IMR-90 (cell line): ENCODE data around the gene AP2A1. TPM values are rescaled to one million over a fixed set of nuclear protein-coding genes. Genes with fewer than 3 reads are reported as not detected.
A peak's percentile ranks its signal among the peaks of the same experiment; 100 is the strongest.

ENCODE experiments used
- ATAC-seq: fragments of 200-7000 bp; cut with Tn5 transposase; 2 replicates; pipeline ENCODE4 v1.9.1; 2020; ENCODE audit warnings: low read depth, mild to moderate bottlenecking, moderate library complexity
- BruUV-seq: library from RNA; stranded (reverse); fragments of 400-500 nt; replicated peaks from 2 replicates; lab custom pipeline; 2021; lab: Mats Ljungman, UMichigan
- CTCF ChIA-PET: fragments of 300-600 bp; formaldehyde crosslinking; extraction: SDS; loops from one replicate; lab custom pipeline; 2021; ENCODE audit warnings: antibody characterized with exemption; lab: Yijun Ruan, JAX
- POLR2A ChIA-PET: fragments of 300-600 bp; sonication (Branson Sonifier 250); formaldehyde crosslinking; loops from one replicate; lab custom pipeline; 2022; ENCODE audit warnings: antibody characterized with exemption; ENCODE audit not compliant: unreplicated experiment; lab: Charles Lee
- DNase-seq: peaks from one replicate; pipeline ENCODE4 v3.0.0; 2013
- H2AFZ ChIP-seq: replicated peaks from 2 replicates; pipeline ENCODE3; 2013; ENCODE audit warnings: low read length, mild to moderate bottlenecking; ENCODE audit not compliant: poor library complexity
- H2AK5ac ChIP-seq: 2 replicates; pipeline ENCODE4 v1.6.1; 2013; ENCODE audit warnings: low read depth, low read length, inconsistent platforms
- H2AK9ac ChIP-seq: replicated peaks from 2 replicates; pipeline ENCODE3; 2013; ENCODE audit warnings: mild to moderate bottlenecking, low read depth, low read length, moderate library complexity; ENCODE audit not compliant: poor library complexity
- H2BK120ac ChIP-seq: 2 replicates; pipeline ENCODE4 v1.6.1; 2013; ENCODE audit warnings: low read depth, low read length, inconsistent platforms
- H2BK15ac ChIP-seq: 3 replicates; pipeline ENCODE4 v1.6.1; 2013; ENCODE audit warnings: low read depth, low read length, inconsistent platforms
- H2BK20ac ChIP-seq: 2 replicates; pipeline ENCODE4 v1.6.1; 2013; ENCODE audit warnings: low read depth, mild to moderate bottlenecking, inconsistent platforms, low read length, moderate library complexity
- H2BK5ac ChIP-seq: 2 replicates; pipeline ENCODE4 v1.6.1; 2013; ENCODE audit warnings: mild to moderate bottlenecking, low read depth, low read length, inconsistent platforms; ENCODE audit not compliant: poor library complexity, severe bottlenecking
- H3K14ac ChIP-seq: replicated peaks from 2 replicates; pipeline ENCODE4 v1.6.1; 2013; ENCODE audit warnings: low read depth, low read length, inconsistent platforms
- H3K18ac ChIP-seq: 2 replicates; pipeline ENCODE4 v1.6.1; 2013; ENCODE audit warnings: low read depth, low read length, control low read depth
- H3K23ac ChIP-seq: 2 replicates; pipeline ENCODE4 v1.6.1; 2013; ENCODE audit warnings: low read depth, low read length, inconsistent platforms
- H3K27ac ChIP-seq: 2 replicates; pipeline ENCODE4 v1.5.1; 2013; ENCODE audit warnings: mild to moderate bottlenecking, control low read depth, low read length; ENCODE audit not compliant: insufficient read depth
- H3K27me3 ChIP-seq: 2 replicates; pipeline ENCODE4 v1.6.1; 2013; ENCODE audit warnings: low read length; ENCODE audit not compliant: control insufficient read depth, insufficient read depth
- H3K36me3 ChIP-seq: 2 replicates; pipeline ENCODE4 v1.6.1; 2013; ENCODE audit warnings: low read length, mixed read lengths; ENCODE audit not compliant: control insufficient read depth, insufficient read depth
- H3K4ac ChIP-seq: 2 replicates; pipeline ENCODE4 v1.6.1; 2013; ENCODE audit warnings: low read depth, low read length, inconsistent platforms
- H3K4me1 ChIP-seq: 2 replicates; pipeline ENCODE4 v1.6.1; 2013; ENCODE audit warnings: low read length, mixed read lengths; ENCODE audit not compliant: control insufficient read depth, insufficient read depth
- H3K4me2 ChIP-seq: 2 replicates; pipeline ENCODE4 v1.6.1; 2013; ENCODE audit warnings: low read depth, mild to moderate bottlenecking, control low read depth, low read length, moderate library complexity
- H3K4me3 ChIP-seq: 2 replicates; pipeline ENCODE4 v1.5.1; 2013; ENCODE audit warnings: low read depth, mild to moderate bottlenecking, control low read depth, low read length, moderate library complexity; ENCODE audit not compliant: insufficient read depth
- H3K56ac ChIP-seq: 2 replicates; pipeline ENCODE4 v1.6.1; 2013; ENCODE audit warnings: low read length, inconsistent platforms; ENCODE audit not compliant: insufficient read depth; ENCODE audit errors: extremely low read depth
- H3K79me1 ChIP-seq, 2 experiments: 2 replicates each; pipeline ENCODE4 v1.6.1; 2013; ENCODE audit warnings: low read length in 2 of 2, inconsistent platforms in 1 of 2, low read depth in 1 of 2
- H3K9ac ChIP-seq: 2 replicates; pipeline ENCODE4 v1.6.1; 2013; ENCODE audit warnings: low read depth, low read length, control low read depth
- H3K9me1 ChIP-seq: 2 replicates; pipeline ENCODE4 v1.6.1; 2013; ENCODE audit warnings: low read length, inconsistent platforms; ENCODE audit not compliant: insufficient read depth
- H3K9me3 ChIP-seq: 2 replicates; pipeline ENCODE4 v1.6.1; 2013; ENCODE audit warnings: low read length; ENCODE audit not compliant: control insufficient read depth, insufficient read depth
- H4K20me1 ChIP-seq: 2 replicates; pipeline ENCODE4 v1.6.1; 2013; ENCODE audit warnings: low read length, inconsistent platforms; ENCODE audit not compliant: insufficient read depth
- H4K5ac ChIP-seq: 2 replicates; pipeline ENCODE4 v1.6.1; 2013; ENCODE audit warnings: mild to moderate bottlenecking, low read depth, low read length, control low read depth
- H4K8ac ChIP-seq, 2 experiments: 2 replicates each; pipeline ENCODE4 v1.6.1; 2013; ENCODE audit warnings: low read depth in 2 of 2, low read length in 2 of 2, control low read depth in 1 of 2, inconsistent platforms in 1 of 2
- H4K91ac ChIP-seq: 2 replicates; pipeline ENCODE4 v1.6.1; 2013; ENCODE audit warnings: low read depth, low read length, inconsistent platforms; ENCODE audit not compliant: insufficient read depth
- BHLHE40 ChIP-seq: fragments of 150-350 bp; IDR thresholded peaks from 2 replicates; pipeline ENCODE4 v1.6.1; 2016; ENCODE audit warnings: mild to moderate bottlenecking, low read depth, low read length
- CEBPB ChIP-seq: IDR thresholded peaks from 2 replicates; pipeline ENCODE4 v1.6.1; 2012; ENCODE audit warnings: low read depth, low read length, improper control_type of control experiment
- CHD1 ChIP-seq: IDR thresholded peaks from 2 replicates; pipeline ENCODE4 v1.6.1; 2012; ENCODE audit warnings: low read depth, low read length, improper control_type of control experiment
- CTCF ChIP-seq: conservative IDR thresholded peaks from 2 replicates; pipeline ENCODE4 v1.5.1; 2012; ENCODE audit warnings: mild to moderate bottlenecking, low read depth, low read length, improper control_type of control experiment
- FOS ChIP-seq: fragments of 150-350 bp; IDR thresholded peaks from 2 replicates; pipeline ENCODE4 v1.6.1; 2016; ENCODE audit warnings: low read depth, low read length
- MAFK ChIP-seq: IDR thresholded peaks from 2 replicates; pipeline ENCODE4 v1.6.1; 2012; ENCODE audit warnings: low read depth, low read length, improper control_type of control experiment
- MAZ ChIP-seq: IDR thresholded peaks from 2 replicates; pipeline ENCODE4 v1.6.1; 2012; ENCODE audit warnings: low read depth, mild to moderate bottlenecking, low read length, improper control_type of control experiment, moderate library complexity, borderline replicate concordance
- MXI1 ChIP-seq: IDR thresholded peaks from 2 replicates; pipeline ENCODE4 v1.6.1; 2012; ENCODE audit warnings: low read depth, mild to moderate bottlenecking, low read length, moderate library complexity, borderline replicate concordance
- NFE2L2 ChIP-seq: fragments of 150-350 bp; IDR thresholded peaks from 2 replicates; pipeline ENCODE4 v1.6.1; 2016; ENCODE audit warnings: low read depth, mild to moderate bottlenecking, low read length
- POLR2A ChIP-seq: IDR thresholded peaks from 2 replicates; pipeline ENCODE4 v1.6.1; 2012; ENCODE audit warnings: mild to moderate bottlenecking, low read depth, low read length
- RAD21 ChIP-seq: IDR thresholded peaks from 2 replicates; pipeline ENCODE4 v1.6.1; 2012; ENCODE audit warnings: low read length, improper control_type of control experiment
- RCOR1 ChIP-seq: IDR thresholded peaks from 2 replicates; pipeline ENCODE4 v1.6.1; 2012; ENCODE audit warnings: mild to moderate bottlenecking, low read length, improper control_type of control experiment; ENCODE audit not compliant: insufficient replicate concordance
- RFX5 ChIP-seq: IDR thresholded peaks from 2 replicates; pipeline ENCODE4 v1.8.0; 2012; ENCODE audit warnings: low read depth, mild to moderate bottlenecking, low read length, moderate library complexity
- SMC3 ChIP-seq: fragments of 150-350 bp; IDR thresholded peaks from 2 replicates; pipeline ENCODE4 v1.6.1; 2016; ENCODE audit warnings: low read depth, mild to moderate bottlenecking, antibody characterized with exemption, low read length, moderate library complexity
- USF2 ChIP-seq: fragments of 150-350 bp; IDR thresholded peaks from 2 replicates; pipeline ENCODE4 v1.6.1; 2017; ENCODE audit warnings: mild to moderate bottlenecking, antibody characterized with exemption, low read length, low read depth
- WGBS, 2 experiments: methylation state at CpG; one replicate each; pipeline versions ENCODE4 v1.1.5 to v1.1.7; 2013; ENCODE audit warnings: missing lambda C conversion rate in 2 of 2; ENCODE audit not compliant: insufficient read length in 1 of 2; ENCODE audit errors: extremely low coverage in 2 of 2; 5-methylcytosine and 5-hydroxymethylcytosine counted together
- dilution Hi-C: fragments of 300-500 bp; cut with HindIII; formaldehyde crosslinking; loops from one replicate; pipeline ENCODE4 v1.14.3; 2018; ENCODE audit warnings: low sequenced_read_pairs; ENCODE audit not compliant: unreplicated experiment
- in situ Hi-C: fragments of 300-500 bp; cut with MboI; formaldehyde crosslinking; loops from 3 replicates; pipeline ENCODE4 v1.14.3; 2019; ENCODE audit warnings: low sequenced_read_pairs, inconsistent platforms, mixed read lengths
- intact Hi-C: fragments of 100-400 bp; cut with micrococcal nuclease; formaldehyde crosslinking; loops from 2 replicates; pipeline ENCODE4 v1.10.0; 2022
- polyA plus RNA-seq, 3 experiments: library from polyadenylated mRNA; depleted of rRNA; stranded (reverse); fragments of >200 nt; gene quantifications; 2 replicates each; pipeline ENCODE4 v1.2.3, GENCODE V29; 2012; ENCODE audit warnings: low replicate concordance in 1 of 3
- total RNA-seq: library from RNA; depleted of rRNA; stranded (reverse); fragments of >200 nt; gene quantifications from 2 replicates; pipeline ENCODE4 v1.2.3, GENCODE V29; 2012
- TF ChIP-seq, protein P1 (sequence below): fragments of 150-350 bp; IDR thresholded peaks from 2 replicates; pipeline ENCODE4 v1.6.1; 2016; ENCODE audit warnings: low read depth, mild to moderate bottlenecking, low read length, moderate library complexity, borderline replicate concordance

Gene AP2A1
- total and polyA plus RNA-seq, 2 of the 4 experiments (the other 2 are of a cell fraction): 40.7 to 122 TPM

DNA sequence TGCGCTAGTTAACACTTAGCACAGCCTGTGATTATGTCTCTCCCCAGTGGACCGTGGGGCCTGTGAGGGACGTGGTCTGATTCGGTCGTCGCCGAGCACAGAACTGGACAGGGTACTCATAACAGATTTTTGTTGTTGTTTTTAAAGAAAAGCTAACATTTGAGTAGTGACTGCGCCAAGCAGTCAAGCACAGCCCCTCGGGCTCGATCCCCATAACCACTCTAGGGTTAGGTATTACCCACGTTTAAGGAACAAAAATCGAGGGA lies 83.4 kb downstream of the AP2A1 start:
- Histone ChIP-seq H2AFZ (no peak overlapping the region), H3K23ac (no peak overlapping the region), H3K27me3 (no peaks in the 10 kb centered on the region), H3K27ac (peak overlapping the region; percentile 15; the same call in 1 of the 2 replicates), H2AK9ac (no peak overlapping the region), H3K4me1 (peaks cover 16% of the 10 kb centered on the region), H3K4me2 (peak overlapping the region; percentile 90), H4K20me1 (peaks cover 44% of the 10 kb centered on the region), H3K4me3 (peak overlapping the region; percentile 60), H3K9ac (no peak overlapping the region; the same call in 1 of the 2 replicates), H2AK5ac (peak overlapping the region; percentile 22), H3K9me3 (no peaks in the 10 kb centered on the region), H3K56ac (no peak overlapping the region), H2BK15ac (no peak overlapping the region), H3K14ac (peak overlapping the region; percentile 20; the same call in 1 of the 2 replicates), H2BK5ac (peak overlapping the region; percentile 22), H3K79me1 (peaks cover 27 to 75% of the 10 kb centered on the region in 2 experiments), H4K8ac (peak overlapping the region; percentile 75 to 94; a peak in 3 of 4 replicates), H3K9me1 (peaks cover 15% of the 10 kb centered on the region), H4K91ac (no peak overlapping the region), H2BK120ac (no peak overlapping the region), H3K36me3 (peaks cover 10% of the 10 kb centered on the region; the same call in 1 of the 2 replicates), H4K5ac (peak overlapping the region; percentile 66; the same call in 1 of the 2 replicates), H3K18ac (no peak overlapping the region), H3K4ac (peak overlapping the region; percentile 47), H2BK20ac (no peak overlapping the region)
- BruUV-seq: no TSS peak
- ATAC-seq (no peak), DNase-seq (no peak)
- in situ Hi-C loops (loop anchor here (10.0 kb wide), 1 partner anchor 165 kb away; the partner anchor contains the start of gene ADM5), dilution Hi-C loops (no loop called here), intact Hi-C loops (no loop called here)
- WGBS, 2 experiments: 100% methylated on average over 1 of the region's 12 CpGs; no CpG with 5 or more reads in 1 of the 2 experiments
- TF ChIP-seq RFX5 (no peak), SMC3 (no peak), MAZ (no peak), BHLHE40 (no peak), USF2 (no peak), CTCF (no peak), MAFK (no peak), MXI1 (no peak), POLR2A (no peak), RCOR1 (no peak), RAD21 (no peak), NFE2L2 (no peak), CHD1 (no peak), FOS (no peak), CEBPB (no peak)
- TF ChIP-seq, protein P1, sequence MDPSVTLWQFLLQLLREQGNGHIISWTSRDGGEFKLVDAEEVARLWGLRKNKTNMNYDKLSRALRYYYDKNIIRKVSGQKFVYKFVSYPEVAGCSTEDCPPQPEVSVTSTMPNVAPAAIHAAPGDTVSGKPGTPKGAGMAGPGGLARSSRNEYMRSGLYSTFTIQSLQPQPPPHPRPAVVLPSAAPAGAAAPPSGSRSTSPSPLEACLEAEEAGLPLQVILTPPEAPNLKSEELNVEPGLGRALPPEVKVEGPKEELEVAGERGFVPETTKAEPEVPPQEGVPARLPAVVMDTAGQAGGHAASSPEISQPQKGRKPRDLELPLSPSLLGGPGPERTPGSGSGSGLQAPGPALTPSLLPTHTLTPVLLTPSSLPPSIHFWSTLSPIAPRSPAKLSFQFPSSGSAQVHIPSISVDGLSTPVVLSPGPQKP: no peak
- ChIA-PET CTCF (no interaction called here), POLR2A (interaction anchor here (0.6 to 0.9 kb wide), 3 partner anchors 25 to 210 kb away, joined by 3 to 4 read pairs (median 4); no protein-coding TSS in a partner anchor)
